Panc1 (cell line): ENCODE measurements around the gene RBM10.

Experiments used
- POLR2AphosphoS5 ChIP-seq: IDR thresholded peaks from 2 replicates; pipeline ENCODE4 v1.6.1; 2012; ENCODE audit warnings: mild to moderate bottlenecking, low read depth, low read length, moderate library complexity
- TCF7L2 ChIP-seq: IDR thresholded peaks from 2 replicates; pipeline ENCODE4 v1.6.1; 2011; ENCODE audit warnings: mild to moderate bottlenecking, low read depth, low read length, inconsistent platforms
- TF ChIP-seq, protein P1 (sequence below): fragments of 450-650 bp; IDR thresholded peaks from 2 replicates; pipeline ENCODE4 v1.5.1; 2017; ENCODE audit warnings: mild to moderate bottlenecking

DNA sequence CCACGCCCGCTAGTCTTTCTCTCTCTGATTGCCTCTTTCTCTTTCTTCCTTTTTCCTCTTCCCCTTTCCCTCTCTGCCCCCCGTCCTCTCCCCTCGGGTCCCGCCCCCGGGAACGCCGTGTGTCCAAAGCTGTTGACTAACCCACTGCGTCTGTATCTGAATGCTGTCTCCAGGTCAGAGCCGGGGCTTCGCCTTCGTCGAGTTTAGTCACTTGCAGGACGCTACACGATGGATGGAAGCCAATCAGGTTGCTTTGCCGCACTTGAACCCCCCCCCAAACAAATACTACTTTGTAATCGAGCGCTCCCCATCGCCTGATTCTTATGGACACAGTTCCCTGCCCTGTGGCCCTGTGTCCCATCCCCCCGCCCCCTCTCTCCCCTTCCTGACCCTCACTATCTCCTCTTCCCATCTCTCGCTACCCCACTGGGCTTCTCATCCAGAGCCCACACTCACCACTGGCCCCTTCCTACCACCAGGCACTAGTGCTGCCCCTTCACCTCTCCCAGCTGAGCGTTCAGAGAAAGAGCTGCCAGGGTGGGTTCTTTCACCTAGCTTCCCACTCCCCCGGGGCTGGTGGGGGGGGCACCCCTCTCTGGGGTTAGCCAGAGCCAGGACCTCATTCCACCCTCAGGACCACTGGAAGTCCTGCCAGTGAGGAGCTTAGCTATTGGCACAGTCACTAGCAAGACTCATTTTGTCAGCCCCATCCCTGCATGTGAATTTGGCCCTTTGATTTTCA, 30.0 kb downstream of the RBM10 start:
- TF ChIP-seq POLR2AphosphoS5 = no peak
- TF ChIP-seq, protein P1, sequence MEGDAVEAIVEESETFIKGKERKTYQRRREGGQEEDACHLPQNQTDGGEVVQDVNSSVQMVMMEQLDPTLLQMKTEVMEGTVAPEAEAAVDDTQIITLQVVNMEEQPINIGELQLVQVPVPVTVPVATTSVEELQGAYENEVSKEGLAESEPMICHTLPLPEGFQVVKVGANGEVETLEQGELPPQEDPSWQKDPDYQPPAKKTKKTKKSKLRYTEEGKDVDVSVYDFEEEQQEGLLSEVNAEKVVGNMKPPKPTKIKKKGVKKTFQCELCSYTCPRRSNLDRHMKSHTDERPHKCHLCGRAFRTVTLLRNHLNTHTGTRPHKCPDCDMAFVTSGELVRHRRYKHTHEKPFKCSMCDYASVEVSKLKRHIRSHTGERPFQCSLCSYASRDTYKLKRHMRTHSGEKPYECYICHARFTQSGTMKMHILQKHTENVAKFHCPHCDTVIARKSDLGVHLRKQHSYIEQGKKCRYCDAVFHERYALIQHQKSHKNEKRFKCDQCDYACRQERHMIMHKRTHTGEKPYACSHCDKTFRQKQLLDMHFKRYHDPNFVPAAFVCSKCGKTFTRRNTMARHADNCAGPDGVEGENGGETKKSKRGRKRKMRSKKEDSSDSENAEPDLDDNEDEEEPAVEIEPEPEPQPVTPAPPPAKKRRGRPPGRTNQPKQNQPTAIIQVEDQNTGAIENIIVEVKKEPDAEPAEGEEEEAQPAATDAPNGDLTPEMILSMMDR = no peak
- TF ChIP-seq TCF7L2 = no peak
